PFSK-1 (cell line): ENCODE measurements around the gene HSPA12B.

Experiments used
- FOXP2 ChIP-seq: optimal IDR thresholded peaks from 2 replicates; pipeline ENCODE3; 2011; ENCODE audit warnings: borderline replicate concordance, control low read depth, inconsistent platforms; ENCODE audit not compliant: insufficient read depth; ENCODE audit errors: extremely low read length, extremely low read depth
- POLR2AphosphoS5 ChIP-seq: IDR thresholded peaks from 2 replicates; pipeline ENCODE4 v1.6.1; 2012; ENCODE audit warnings: low read depth, mild to moderate bottlenecking, control low read depth, low read length, moderate library complexity
- SIN3A ChIP-seq: IDR thresholded peaks from 2 replicates; pipeline ENCODE4 v1.6.1; 2012; ENCODE audit warnings: mild to moderate bottlenecking, low read length, moderate library complexity, borderline replicate concordance; ENCODE audit not compliant: insufficient read depth

- no peak for TF ChIP-seq SIN3A
- no peak for TF ChIP-seq FOXP2
- no peak for TF ChIP-seq POLR2AphosphoS5
Observed at GRCh38 chr20:3685341-3685740, 47.1 kb upstream of the HSPA12B start.
